ENCODE data around the gene ACTR1B. TPM values are rescaled to one million over a fixed set of nuclear protein-coding genes. Genes with fewer than 3 reads are reported as not detected.
"Not testable (repeated sequence)": the region's sequence is repeated elsewhere in the genome, so short reads cannot be mapped to it uniquely, and the experiment has no call there.

The ACTR1B gene
- total RNA-seq, 1 experiment from 2014 or later: 58.2 TPM

DNA sequence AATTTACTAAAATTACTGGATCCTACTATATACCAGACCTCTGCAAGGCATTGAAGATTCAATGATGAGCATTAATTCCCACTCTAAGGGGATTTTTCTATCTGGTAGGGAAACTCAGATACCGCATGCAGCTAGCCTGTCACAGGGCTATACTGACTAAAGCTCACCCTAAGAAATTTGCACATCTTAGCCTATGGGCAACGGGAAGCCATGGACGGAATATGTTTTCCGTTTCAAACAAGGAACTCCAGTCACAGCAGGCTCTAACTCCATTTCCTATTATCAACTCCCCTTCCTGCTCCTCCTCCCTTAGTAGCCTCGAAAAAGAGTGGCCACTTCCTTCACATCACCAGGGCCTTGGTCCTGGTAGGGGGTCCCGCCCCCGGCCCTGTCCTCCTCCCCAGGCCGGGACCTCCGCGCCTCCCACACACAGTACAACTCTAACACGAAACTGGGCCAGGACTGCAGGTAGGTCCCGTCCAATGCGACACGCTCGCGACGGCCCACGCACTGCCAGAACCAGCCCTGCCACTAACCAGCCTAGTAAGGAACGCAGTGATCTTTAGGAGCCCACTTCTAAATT lies 18.6 kb downstream of the ACTR1B start:
- Mint-ChIP-seq H3K4me1 (peaks cover 5% of the 10 kb centered on the region), H3K27ac (peak overlapping the region; percentile 99), H3K4me3 (peak overlapping the region; percentile 98), H3K9me3 (no peaks in the 10 kb centered on the region), H3K36me3 (peaks cover 32% of the 10 kb centered on the region), H3K27me3 (ENCODE audit: low read depth) (no peaks in the 10 kb centered on the region)
- POLR2A ChIA-PET: interaction anchor here (0.8 to 2.6 kb wide), 8 partner anchors 9 to 55 kb away, joined by 3 to 23 read pairs (median 4); partner anchors contain the start of gene ACTR1B
- CTCF ChIA-PET: interaction anchor here (0.6 to 2.0 kb wide), 9 partner anchors 18 to 96 kb away, joined by 3 to 32 read pairs (median 6); partner anchors contain the start of gene ACTR1B
- TF ChIP-seq KAT7 (CRISPR knock-in tag; IDR thresholded peaks at IDR 0.05; ENCODE audit: borderline replicate concordance): no peak
- no peak for TF ChIP-seq NFE2L1 (CRISPR knock-in tag; IDR thresholded peaks at IDR 0.05)
- TF ChIP-seq ETV6 (CRISPR knock-in tag; IDR thresholded peaks at IDR 0.05): peak; percentile 72; the same call in 1 of the 2 replicates
- 0 out of 2 replicates have a peak, but pooled peaks have one; percentile 17 for TF ChIP-seq FOXK1 (CRISPR knock-in tag; IDR thresholded peaks at IDR 0.05)
- TF ChIP-seq, protein P1, sequence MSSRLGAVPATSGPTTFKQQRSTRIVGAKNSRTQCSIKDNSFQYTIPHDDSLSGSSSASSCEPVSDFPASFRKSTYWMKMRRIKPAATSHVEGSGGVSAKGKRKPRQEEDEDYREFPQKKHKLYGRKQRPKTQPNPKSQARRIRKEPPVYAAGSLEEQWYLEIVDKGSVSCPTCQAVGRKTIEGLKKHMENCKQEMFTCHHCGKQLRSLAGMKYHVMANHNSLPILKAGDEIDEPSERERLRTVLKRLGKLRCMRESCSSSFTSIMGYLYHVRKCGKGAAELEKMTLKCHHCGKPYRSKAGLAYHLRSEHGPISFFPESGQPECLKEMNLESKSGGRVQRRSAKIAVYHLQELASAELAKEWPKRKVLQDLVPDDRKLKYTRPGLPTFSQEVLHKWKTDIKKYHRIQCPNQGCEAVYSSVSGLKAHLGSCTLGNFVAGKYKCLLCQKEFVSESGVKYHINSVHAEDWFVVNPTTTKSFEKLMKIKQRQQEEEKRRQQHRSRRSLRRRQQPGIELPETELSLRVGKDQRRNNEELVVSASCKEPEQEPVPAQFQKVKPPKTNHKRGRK (CRISPR knock-in tag; IDR thresholded peaks at IDR 0.05; ENCODE audit: borderline replicate concordance): no peak
- 0 out of 2 replicates have a peak, but pooled peaks have one; percentile 31 for TF ChIP-seq ZNF263 (CRISPR knock-in tag; IDR thresholded peaks at IDR 0.05; ENCODE audit: low read depth)
- TF ChIP-seq, protein P2, sequence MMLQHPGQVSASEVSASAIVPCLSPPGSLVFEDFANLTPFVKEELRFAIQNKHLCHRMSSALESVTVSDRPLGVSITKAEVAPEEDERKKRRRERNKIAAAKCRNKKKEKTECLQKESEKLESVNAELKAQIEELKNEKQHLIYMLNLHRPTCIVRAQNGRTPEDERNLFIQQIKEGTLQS (CRISPR knock-in tag; conservative IDR thresholded peaks at IDR 0.05): no peak
- TF ChIP-seq ZNF396 (CRISPR knock-in tag; IDR thresholded peaks at IDR 0.05; ENCODE audit: borderline replicate concordance): no peak
- no peak for TF ChIP-seq ZNF232 (CRISPR knock-in tag; IDR thresholded peaks at IDR 0.05)
- TF ChIP-seq, protein P3, sequence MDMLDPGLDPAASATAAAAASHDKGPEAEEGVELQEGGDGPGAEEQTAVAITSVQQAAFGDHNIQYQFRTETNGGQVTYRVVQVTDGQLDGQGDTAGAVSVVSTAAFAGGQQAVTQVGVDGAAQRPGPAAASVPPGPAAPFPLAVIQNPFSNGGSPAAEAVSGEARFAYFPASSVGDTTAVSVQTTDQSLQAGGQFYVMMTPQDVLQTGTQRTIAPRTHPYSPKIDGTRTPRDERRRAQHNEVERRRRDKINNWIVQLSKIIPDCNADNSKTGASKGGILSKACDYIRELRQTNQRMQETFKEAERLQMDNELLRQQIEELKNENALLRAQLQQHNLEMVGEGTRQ (CRISPR knock-in tag; IDR thresholded peaks at IDR 0.05): no peak
- DNase-seq (ENCODE audit: low spot score) (no peak), ATAC-seq (peak; percentile 36)

DNA sequence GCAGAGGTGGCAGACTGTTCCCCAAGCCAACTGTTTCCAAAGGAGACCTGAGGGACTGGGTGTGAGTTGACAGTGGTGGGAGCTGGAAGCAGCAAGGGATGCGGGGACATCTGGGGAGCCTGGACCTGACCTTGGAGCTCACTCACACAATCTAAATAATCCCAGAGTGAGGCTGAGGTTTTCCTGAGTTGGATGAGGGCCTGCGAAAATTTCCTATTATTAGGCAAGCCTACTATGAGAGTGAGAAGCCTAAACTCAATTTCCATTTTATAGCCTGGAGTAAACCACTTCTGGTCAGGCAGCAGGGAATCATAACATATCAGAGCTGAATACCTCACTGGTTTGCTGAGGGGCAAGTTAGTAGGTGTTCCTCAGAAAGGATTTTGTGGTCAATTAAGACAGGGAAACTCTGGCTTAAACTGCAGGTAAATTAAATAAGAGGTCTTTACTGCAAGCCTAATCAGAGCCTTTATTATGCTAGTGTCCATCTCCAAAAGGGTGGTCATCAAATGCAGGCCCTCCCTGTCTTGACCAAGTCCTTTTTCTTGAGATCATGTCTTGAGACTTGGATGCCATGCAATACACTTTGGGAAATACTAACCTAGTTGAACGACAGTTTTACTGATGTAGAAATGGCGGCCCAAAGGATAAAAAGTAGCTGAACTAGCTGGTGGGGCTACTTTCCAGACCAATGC lies 19.7 kb downstream of the ACTR1B start:
- no peak overlapping the region for H3K4me3 Mint-ChIP-seq
- H3K27me3 Mint-ChIP-seq (ENCODE audit: low read depth): no peaks in the 10 kb centered on the region
- peaks cover 24% of the 10 kb centered on the region for H3K36me3 Mint-ChIP-seq
- DNase-seq (ENCODE audit: low spot score) (no peak), ATAC-seq (no peak)
- ChIA-PET POLR2A (no interaction called here), CTCF (no interaction called here)
- TF ChIP-seq ESRRA (CRISPR knock-in tag; IDR thresholded peaks at IDR 0.05; ENCODE audit: borderline replicate concordance) (no peak), TEAD1 (CRISPR knock-in tag; IDR thresholded peaks at IDR 0.05) (no peak), NFE2L1 (CRISPR knock-in tag; IDR thresholded peaks at IDR 0.05) (no peak), RELA (CRISPR knock-in tag; IDR thresholded peaks at IDR 0.05; ENCODE audit: borderline replicate concordance) (no peak), NR2C2 (CRISPR knock-in tag; IDR thresholded peaks at IDR 0.05) (no peak), GABPB1 (CRISPR knock-in tag; IDR thresholded peaks at IDR 0.05) (no peak), NFYB (CRISPR knock-in tag; conservative IDR thresholded peaks at IDR 0.05; ENCODE audit: low read depth) (no peak)
- TF ChIP-seq, protein P4, sequence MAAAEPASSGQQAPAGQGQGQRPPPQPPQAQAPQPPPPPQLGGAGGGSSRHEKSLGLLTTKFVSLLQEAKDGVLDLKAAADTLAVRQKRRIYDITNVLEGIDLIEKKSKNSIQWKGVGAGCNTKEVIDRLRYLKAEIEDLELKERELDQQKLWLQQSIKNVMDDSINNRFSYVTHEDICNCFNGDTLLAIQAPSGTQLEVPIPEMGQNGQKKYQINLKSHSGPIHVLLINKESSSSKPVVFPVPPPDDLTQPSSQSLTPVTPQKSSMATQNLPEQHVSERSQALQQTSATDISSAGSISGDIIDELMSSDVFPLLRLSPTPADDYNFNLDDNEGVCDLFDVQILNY (CRISPR knock-in tag; IDR thresholded peaks at IDR 0.05): no peak
- TF ChIP-seq, protein P5, sequence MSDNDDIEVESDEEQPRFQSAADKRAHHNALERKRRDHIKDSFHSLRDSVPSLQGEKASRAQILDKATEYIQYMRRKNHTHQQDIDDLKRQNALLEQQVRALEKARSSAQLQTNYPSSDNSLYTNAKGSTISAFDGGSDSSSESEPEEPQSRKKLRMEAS (CRISPR knock-in tag; IDR thresholded peaks at IDR 0.05): no peak
- TF ChIP-seq, protein P6, sequence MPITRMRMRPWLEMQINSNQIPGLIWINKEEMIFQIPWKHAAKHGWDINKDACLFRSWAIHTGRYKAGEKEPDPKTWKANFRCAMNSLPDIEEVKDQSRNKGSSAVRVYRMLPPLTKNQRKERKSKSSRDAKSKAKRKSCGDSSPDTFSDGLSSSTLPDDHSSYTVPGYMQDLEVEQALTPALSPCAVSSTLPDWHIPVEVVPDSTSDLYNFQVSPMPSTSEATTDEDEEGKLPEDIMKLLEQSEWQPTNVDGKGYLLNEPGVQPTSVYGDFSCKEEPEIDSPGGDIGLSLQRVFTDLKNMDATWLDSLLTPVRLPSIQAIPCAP (CRISPR knock-in tag; IDR thresholded peaks at IDR 0.05): no peak
- TF ChIP-seq, protein P7, sequence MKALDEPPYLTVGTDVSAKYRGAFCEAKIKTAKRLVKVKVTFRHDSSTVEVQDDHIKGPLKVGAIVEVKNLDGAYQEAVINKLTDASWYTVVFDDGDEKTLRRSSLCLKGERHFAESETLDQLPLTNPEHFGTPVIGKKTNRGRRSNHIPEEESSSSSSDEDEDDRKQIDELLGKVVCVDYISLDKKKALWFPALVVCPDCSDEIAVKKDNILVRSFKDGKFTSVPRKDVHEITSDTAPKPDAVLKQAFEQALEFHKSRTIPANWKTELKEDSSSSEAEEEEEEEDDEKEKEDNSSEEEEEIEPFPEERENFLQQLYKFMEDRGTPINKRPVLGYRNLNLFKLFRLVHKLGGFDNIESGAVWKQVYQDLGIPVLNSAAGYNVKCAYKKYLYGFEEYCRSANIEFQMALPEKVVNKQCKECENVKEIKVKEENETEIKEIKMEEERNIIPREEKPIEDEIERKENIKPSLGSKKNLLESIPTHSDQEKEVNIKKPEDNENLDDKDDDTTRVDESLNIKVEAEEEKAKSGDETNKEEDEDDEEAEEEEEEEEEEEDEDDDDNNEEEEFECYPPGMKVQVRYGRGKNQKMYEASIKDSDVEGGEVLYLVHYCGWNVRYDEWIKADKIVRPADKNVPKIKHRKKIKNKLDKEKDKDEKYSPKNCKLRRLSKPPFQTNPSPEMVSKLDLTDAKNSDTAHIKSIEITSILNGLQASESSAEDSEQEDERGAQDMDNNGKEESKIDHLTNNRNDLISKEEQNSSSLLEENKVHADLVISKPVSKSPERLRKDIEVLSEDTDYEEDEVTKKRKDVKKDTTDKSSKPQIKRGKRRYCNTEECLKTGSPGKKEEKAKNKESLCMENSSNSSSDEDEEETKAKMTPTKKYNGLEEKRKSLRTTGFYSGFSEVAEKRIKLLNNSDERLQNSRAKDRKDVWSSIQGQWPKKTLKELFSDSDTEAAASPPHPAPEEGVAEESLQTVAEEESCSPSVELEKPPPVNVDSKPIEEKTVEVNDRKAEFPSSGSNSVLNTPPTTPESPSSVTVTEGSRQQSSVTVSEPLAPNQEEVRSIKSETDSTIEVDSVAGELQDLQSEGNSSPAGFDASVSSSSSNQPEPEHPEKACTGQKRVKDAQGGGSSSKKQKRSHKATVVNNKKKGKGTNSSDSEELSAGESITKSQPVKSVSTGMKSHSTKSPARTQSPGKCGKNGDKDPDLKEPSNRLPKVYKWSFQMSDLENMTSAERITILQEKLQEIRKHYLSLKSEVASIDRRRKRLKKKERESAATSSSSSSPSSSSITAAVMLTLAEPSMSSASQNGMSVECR (CRISPR knock-in tag; IDR thresholded peaks at IDR 0.05; ENCODE audit: borderline replicate concordance): no peak
- peaks cover 5% of the 10 kb centered on the region for H3K4me1 Mint-ChIP-seq
- no peaks in the 10 kb centered on the region for H3K9me3 Mint-ChIP-seq
- no peak overlapping the region for H3K27ac Mint-ChIP-seq

DNA sequence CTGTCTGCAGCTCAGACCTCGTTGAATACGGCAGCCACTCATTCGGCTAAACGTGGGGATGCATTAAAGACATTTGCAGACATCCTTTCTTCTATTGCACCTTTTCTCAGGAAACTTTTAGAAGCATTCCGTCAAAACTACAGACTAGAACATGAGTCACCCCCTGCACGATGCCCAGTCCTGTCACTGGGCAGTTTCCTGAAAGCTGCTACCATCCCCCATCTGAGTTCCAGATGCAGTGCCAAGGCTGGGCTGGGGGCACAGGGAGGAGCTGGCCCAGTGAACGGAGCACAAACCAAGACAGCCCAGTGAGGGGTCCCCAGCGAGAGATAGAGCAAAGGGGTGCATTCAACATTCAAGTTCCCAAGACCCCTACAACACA lies 37.8 kb downstream of the ACTR1B start:
- CTCF ChIA-PET; H3K27ac Mint-ChIP-seq; H3K9me3 Mint-ChIP-seq; H3K27me3 Mint-ChIP-seq (ENCODE audit: low read depth); ATAC-seq; H3K4me3 Mint-ChIP-seq; POLR2A ChIA-PET; DNase-seq (ENCODE audit: low spot score); H3K4me1 Mint-ChIP-seq; H3K36me3 Mint-ChIP-seq: not testable (repeated sequence)

All from WTC11 (cell line).